ENCODE data around the gene SCLT1.

SCLT1 gene

DNA sequence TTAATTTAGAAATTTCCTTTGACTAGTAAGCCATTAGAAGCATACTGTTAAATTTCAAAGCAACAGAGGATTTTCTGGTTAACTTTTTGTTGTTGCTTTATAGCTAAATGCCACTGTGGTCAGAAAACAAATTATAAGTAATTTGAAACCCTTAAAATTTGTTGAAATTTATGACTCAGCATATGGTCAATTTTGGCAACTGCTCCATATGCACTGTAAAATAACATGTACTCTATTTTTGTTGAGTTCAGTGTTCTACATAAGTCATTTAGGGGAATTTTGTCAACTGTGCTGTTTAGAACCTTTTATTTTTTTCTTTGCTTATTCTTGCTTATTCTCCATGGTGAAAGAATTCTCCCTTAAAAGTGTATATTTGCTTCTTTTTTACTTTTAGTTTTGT lies 28.6 kb downstream of the SCLT1 start:
- DNase-seq: no peak

GRCh38 chr4:129063640-129064039 lies 29.7 kb downstream of the SCLT1 start:
- DNase-seq: no peak

DNA sequence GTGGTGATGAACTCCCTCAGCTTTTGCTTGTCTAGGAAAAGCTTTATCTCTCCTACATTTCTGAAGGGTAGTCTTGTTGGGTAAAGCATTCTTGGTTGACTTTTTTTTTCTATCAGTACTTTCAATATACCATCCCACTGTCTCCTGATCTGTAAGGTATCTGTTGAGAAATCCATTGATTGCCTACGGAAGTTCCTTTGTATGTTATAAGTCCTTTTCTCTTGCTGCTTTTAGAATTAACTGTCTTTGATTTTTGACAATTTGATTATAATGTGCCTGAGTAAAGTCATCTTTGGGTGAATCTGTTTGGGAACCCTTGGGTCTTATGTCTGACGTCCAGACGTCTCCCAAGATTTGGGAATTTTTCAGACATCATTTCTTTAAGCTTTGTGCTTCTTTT lies 30.8 kb downstream of the SCLT1 start:
- DNase-seq: no peak

- no peak for DNase-seq
These were observed 34.3 kb downstream of the SCLT1 start for GRCh38 chr4:129059028-129059427.

- no peak for DNase-seq
These were observed 47.0 kb downstream of the SCLT1 start for GRCh38 chr4:129046055-129046959.

GRCh38 chr4:129043523-129043922 lies 49.8 kb downstream of the SCLT1 start:
- DNase-seq: peak; percentile 11

DNA sequence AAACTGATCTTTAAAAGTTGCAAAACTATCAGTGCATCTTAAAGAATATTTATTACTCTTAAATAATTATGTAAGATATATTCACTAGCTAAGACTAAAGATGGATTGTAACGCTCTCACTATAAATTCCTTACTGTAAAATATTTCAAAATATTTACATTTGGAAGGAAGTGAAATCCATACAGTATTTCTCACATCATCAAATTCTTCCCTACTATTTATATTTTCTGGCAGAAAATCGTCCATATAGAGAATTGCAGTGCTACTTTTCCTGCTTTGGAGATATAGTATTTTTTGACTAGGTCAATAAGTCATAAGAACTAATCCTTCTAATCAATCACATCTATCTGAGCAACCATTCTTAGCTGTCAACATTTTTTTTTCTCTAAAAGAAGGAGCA lies 52.9 kb downstream of the SCLT1 start:
- no peak for DNase-seq

GRCh38 chr4:129037093-129037492 lies 56.2 kb downstream of the SCLT1 start:
- DNase-seq: peak; percentile 24

- no peak for DNase-seq
These were observed 78.5 kb downstream of the SCLT1 start for GRCh38 chr4:129014566-129015509.

- no peak for DNase-seq
These were observed 85.2 kb downstream of the SCLT1 start for GRCh38 chr4:129008096-129008495.

DNA sequence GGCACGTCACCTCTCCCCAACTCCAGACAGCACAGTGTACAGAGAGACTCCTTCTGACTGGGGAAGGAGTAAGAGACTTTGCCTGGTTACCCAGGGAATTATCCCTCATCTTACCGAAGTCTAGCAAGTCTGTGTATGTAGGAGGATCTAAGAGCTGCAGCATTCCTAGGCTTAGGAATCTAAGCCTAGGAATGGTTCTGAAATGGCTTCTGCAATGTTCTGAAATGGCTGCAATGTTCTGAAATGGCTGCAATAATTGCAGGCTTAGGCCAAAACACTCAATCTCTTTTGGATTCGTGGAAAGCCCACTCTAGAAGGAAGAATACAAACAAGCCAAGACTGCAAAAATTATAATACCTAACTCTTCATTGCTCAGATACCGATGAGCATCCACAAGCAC lies 106.4 kb downstream of the SCLT1 start:
- DNase-seq: no peak

DNA sequence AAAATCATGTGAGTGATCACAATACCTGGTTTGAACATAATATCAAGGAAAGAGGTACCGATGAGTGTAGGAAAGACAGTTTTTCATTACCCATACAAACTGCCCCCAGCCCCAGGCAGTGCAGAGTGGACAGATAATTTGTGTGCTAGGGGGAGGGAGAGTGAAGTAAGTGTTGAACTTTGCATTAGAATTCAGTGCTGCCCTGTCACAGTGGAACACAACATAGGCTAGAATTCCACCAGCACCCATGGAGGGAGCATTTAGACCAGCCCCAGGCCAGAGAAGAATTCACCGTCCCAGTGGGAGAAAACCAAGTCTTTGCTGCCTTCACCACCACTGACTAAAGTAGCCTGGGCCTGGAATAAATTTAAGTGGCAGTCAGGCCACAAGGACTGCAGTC lies 107.3 kb downstream of the SCLT1 start:
- DNase-seq: no peak

- no peak for DNase-seq
These were observed 109.4 kb downstream of the SCLT1 start for GRCh38 chr4:128983771-128984485.

- no peak for DNase-seq
These were observed 112.0 kb downstream of the SCLT1 start for GRCh38 chr4:128981377-128981776.

GRCh38 chr4:128980816-128981326 lies 112.5 kb downstream of the SCLT1 start:
- DNase-seq: no peak

DNA sequence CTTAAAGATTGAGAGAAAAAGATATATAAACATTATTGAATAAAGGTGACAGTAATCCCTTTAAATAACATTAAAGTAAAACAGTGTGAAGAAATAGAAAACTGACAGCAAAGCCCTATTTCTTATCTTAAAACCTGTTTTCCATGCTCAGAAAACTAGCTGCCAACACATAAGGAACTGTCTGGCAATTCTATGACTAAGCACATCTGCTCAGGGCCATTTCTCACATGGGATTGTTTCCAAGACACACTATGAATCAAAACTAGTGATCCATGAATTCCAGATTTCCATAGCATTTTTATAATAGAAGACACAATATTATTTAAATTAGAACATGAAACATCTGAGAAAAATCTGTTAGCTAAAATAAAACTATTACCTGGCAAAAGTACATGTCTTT lies 113.4 kb downstream of the SCLT1 start:
- DNase-seq: no peak

- no peak for DNase-seq
These were observed 114.4 kb downstream of the SCLT1 start for GRCh38 chr4:128978985-128979384.

- no peak for DNase-seq
These were observed 119.2 kb downstream of the SCLT1 start for GRCh38 chr4:128974136-128974581.

DNA sequence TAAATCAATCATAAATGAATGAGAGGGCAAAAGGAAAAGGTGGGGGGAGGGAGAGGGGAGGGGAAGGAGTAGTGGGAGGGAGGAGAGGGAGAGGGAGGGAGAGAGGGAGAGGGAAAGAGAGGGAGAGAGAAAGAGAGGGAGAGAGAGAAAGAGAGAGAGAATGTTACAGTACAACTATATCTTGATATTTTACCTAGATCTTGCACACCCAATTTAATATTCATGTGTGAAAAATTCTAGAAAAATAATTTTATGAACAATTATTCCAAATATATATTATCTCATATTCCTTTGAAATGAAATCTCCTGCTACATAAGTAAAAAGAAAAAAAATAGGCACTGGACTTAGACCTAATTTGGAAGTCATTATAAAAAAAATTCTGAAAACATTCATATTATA lies 120.0 kb downstream of the SCLT1 start:
- DNase-seq: no peak

DNA sequence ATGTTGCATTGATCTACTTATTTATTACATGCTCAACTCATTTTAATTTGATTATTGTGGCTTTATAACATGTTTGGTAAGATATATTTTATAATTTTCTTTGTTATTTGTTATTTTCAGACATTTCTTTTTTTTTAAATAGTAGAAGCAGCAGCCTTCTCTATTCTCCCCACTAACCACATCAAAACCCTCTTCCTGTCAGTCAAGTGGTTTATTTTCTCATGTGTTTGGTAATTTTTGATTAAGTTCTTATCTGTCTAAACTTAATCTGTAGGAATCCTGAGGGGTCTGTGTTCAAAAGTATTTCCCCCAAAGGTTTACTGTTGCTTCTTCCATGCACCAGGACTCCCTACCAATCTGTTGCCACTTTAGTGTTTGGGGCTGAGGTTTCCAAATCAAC lies 131.9 kb downstream of the SCLT1 start:
- DNase-seq: no peak

DNA sequence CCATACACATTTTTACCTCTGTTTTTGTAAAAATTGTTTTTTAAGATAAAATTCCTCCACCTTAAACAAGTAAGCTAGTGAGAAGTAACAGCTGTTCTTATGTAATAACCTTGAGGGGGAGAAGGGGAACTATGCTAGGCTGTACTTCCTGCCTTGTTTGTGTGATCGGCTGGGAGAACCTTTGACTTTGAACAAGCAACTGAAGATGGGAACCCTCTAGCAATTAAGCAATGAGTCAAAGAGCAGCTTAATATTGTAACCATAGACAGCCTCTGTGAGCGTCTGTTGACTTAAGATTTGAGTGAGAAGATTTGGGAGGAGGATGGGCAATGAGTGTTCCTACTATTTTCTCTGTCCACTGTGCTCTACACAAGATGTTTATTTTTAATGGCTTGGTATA lies 135.1 kb downstream of the SCLT1 start:
- peak; percentile 6 for DNase-seq

DNA sequence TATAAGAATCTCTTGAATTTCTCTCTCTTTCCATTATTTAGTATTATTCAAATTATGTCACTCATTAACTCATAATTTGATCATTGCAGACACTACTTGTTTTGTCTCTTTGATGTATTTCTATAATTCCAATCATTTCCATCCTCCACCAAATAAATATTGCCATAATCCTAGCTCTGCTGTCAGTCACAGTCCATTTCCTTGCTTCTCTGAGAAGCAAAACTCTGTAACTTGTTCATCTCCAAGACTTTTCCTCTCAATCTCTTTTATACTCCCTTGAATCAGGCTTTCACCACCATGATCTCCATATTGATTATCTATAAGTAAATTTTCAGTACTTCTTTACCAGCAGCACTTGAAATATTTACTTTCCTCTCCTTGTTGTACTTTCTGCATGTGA lies 135.9 kb downstream of the SCLT1 start:
- no peak for DNase-seq

DNA sequence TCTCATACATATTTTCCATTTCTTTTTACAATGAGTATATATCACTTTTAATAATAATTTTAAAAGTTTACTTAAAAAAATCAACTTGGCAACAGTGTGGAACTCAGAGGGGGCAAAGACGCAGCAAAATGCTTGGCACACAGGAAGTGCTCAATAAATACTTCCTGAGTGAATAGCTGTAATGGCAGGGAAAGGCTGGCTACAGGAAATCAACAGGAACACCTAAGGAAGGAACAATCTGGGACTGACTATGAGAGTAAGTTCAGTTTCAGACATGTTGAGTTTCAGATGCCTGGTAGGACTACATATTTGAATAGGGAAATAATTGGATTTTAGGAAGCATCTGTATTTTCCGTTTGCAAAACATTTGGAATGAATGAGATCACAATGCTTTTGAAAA lies 137.6 kb downstream of the SCLT1 start:
- DNase-seq: no peak
